ENCODE results near the gene TBC1D7. TPM values are rescaled to one million over a fixed set of nuclear protein-coding genes. Genes with fewer than 3 reads are reported as not detected.

Gene TBC1D7
- total RNA-seq (10 to 100 TPM in 2 of 4 donors, 1 to 10 TPM in 2; 7.2 to 13.8 (median 11.2) TPM), polyA plus RNA-seq (10 to 100 TPM; 20.3 to 33.6 (median 24.0) TPM)

DNA sequence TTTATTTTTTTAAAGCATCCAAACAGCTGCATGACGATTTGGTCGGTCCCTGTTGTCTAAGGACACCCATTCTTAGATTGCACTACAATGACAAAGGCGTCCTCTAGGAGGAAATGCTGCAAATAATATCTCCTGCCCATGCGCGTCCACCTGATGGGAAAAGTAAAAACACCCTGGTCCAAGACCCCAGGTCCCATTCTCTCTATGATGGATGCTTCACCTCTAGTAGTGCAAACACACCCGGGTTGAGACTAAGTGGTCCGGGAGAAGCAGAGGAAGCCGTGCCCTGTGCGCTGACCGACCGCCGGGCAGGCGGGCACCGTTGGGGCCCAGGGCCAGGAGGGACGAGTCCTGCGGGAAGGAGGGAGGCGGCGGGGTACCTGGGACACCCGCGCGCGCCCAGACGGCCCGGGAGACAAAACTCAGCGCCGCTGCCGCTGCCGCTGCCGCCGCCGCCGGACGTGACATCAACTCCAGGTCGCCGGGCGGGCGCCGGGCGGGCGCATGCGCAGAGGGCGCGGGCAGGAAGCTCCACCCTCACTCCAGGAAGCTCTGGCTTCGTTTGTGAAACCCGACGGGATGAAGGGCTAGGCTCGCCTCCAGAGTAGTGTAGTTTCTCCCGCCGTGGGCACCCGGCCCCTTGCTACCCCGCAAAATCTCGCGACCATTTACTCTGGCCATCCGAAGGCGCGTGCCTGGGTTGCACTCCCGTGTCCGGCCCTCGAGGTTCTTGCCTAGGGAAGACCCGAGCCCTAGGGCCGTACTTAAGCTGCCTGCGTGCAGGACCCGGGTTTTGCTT is at the start of gene TBC1D7:
TBC1D7 (minus strand) TSS at position 462 of the 799 bp plus-strand sequence. CDS start 1,639 bp downstream, outside the sequence.
- intact Hi-C loops (cut with DNase I): loop anchor here (2.0 kb wide), 1 partner anchor 159 kb away; the partner anchor contains the start of gene GFOD1
- peaks cover 0 to 16% (median 7%) of the 10 kb centered on the region in 4 donors for H3K4me1 ChIP-seq
- TF ChIP-seq POLR2A (IDR thresholded peaks at IDR 0.05) (peak; percentile 59 to 74), POLR2AphosphoS5 (IDR thresholded peaks at IDR 0.05) (peak; percentile 71 to 94 (median 88)), EP300 (IDR thresholded peaks at IDR 0.05) (no peak)
- TF ChIP-seq, protein P1, sequence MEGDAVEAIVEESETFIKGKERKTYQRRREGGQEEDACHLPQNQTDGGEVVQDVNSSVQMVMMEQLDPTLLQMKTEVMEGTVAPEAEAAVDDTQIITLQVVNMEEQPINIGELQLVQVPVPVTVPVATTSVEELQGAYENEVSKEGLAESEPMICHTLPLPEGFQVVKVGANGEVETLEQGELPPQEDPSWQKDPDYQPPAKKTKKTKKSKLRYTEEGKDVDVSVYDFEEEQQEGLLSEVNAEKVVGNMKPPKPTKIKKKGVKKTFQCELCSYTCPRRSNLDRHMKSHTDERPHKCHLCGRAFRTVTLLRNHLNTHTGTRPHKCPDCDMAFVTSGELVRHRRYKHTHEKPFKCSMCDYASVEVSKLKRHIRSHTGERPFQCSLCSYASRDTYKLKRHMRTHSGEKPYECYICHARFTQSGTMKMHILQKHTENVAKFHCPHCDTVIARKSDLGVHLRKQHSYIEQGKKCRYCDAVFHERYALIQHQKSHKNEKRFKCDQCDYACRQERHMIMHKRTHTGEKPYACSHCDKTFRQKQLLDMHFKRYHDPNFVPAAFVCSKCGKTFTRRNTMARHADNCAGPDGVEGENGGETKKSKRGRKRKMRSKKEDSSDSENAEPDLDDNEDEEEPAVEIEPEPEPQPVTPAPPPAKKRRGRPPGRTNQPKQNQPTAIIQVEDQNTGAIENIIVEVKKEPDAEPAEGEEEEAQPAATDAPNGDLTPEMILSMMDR (IDR thresholded peaks at IDR 0.05): peak in 2 of 4 experiments; percentile 19 to 25
- H3K4me3 ChIP-seq: peak within 1 kb of the TSS; percentile 57 to 89 (median 80)
- H3K27ac ChIP-seq: peak within 1 kb of the TSS; percentile 83 to 94 (median 94)
- no peaks in the 10 kb centered on the region for H3K27me3 ChIP-seq
- no peaks in the 10 kb centered on the region for H3K9me3 ChIP-seq
- H3K36me3 ChIP-seq: peaks cover 0 to 28% (median 11%) of the 10 kb centered on the region in 4 donors
- peak; percentile 97 for DNase-seq
- 0% methylated on average over 63 of the region's 63 CpGs for WGBS, 2 donors

DNA sequence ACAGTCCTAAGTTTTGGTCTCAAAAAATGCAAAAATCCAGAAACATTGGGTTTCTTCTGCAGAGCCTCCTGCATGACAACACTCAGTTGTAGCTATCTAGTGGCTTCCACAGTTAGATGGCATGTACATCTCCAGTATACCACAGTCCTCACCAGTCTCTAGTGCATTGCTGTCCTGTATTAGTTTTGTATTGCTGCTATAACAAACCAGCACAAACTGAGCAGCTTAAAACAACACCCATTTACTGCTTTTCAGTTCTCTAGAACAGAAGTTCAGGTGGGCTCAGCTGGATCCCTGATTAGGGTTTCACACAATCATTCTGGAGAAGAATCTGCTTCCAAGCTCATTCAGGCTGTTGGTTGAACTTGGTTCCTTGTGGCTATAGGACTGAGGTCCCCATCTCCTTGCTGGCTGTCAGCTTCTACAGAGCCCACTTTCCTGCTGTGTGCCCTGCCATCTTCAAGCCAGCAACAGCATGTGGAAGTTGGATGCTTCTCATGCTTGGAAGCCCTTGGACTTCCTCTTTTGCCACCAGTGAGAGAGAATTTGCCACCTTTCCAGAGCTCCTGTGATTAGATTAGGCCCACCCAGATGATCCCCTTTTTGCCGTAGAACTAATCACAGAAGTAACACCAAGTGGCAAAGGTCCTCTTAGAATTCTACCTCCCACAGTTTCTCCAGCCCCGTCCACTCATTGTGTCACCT is 48.9 kb upstream of the TBC1D7 start:
- peaks cover 0 to 13% (median 0%) of the 10 kb centered on the region in 4 donors for H3K4me1 ChIP-seq
- no peaks in the 10 kb centered on the region for H3K27me3 ChIP-seq
- no peaks in the 10 kb centered on the region for H3K9me3 ChIP-seq
- no peak for DNase-seq
- 91 to 96% methylated on average over 2 of the region's 2 CpGs for WGBS, 2 donors
- no peak overlapping the region for H3K4me3 ChIP-seq
- intact Hi-C loops (cut with DNase I): no loop called here
- no peaks in the 10 kb centered on the region for H3K36me3 ChIP-seq
- TF ChIP-seq EP300 (IDR thresholded peaks at IDR 0.05) (no peak), POLR2A (IDR thresholded peaks at IDR 0.05) (no peak), POLR2AphosphoS5 (IDR thresholded peaks at IDR 0.05) (no peak)
- TF ChIP-seq, protein P1 (IDR thresholded peaks at IDR 0.05): no peak
- H3K27ac ChIP-seq: no peak overlapping the region

DNA sequence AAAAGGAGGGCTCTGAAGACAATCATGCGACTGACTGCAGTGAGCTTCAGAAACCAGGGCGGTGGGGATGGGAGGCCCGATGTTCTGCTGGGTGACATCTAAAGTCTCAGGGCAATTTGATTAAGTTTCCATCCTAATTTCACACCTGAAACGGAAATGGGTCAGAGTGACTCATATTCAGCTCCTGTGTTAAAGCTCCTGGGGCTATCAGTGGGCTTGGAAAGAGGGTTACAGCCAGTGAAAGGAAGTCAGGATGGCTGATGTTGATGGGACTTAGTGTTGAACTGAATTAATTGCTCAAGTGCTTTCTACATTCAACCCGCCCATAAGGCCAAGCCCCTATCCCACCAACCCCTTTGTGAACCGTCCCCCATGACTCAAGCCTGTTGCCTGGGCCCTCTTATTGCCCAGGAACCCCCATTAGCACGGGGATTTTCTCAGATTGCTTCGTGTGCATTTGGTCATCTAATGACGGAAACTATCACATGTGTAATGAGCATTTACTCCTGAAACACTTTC is 47.1 kb upstream of the TBC1D7 start:
- intact Hi-C loops (cut with DNase I): no loop called here
- TF ChIP-seq POLR2A (IDR thresholded peaks at IDR 0.05) (no peak), POLR2AphosphoS5 (IDR thresholded peaks at IDR 0.05) (no peak), EP300 (IDR thresholded peaks at IDR 0.05) (no peak)
- TF ChIP-seq, protein P1 (IDR thresholded peaks at IDR 0.05): no peak
- WGBS, 2 donors: 86 to 89% methylated on average over 9 of the region's 9 CpGs

DNA sequence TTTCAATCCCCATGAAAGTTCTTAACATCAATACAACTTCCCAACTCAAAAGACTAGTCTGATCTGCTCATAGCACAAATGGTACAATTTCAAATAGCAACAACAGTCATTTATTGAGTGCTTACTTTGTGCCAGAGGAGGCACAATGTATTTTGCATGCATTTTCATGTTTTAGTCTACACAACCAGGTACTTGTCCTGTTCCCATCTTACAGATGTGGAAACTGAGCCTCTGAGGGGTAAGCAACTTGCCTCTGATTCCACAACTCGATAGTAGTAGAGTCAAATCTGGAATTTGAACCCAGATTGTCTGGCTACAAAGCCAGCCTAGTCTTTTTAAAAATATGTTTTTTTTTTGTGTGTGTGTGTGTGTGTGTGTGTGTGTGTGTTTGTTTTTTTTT is 45.6 kb upstream of the TBC1D7 start:
- no peak for DNase-seq
- H3K27ac ChIP-seq: no peak overlapping the region
- no peaks in the 10 kb centered on the region for H3K9me3 ChIP-seq
- H3K4me3 ChIP-seq: no peak overlapping the region
- 95% methylated on average over 1 of the region's 1 CpG for WGBS, 2 donors
- intact Hi-C loops (cut with DNase I): no loop called here
- TF ChIP-seq POLR2A (IDR thresholded peaks at IDR 0.05): no peak
- TF ChIP-seq POLR2AphosphoS5 (IDR thresholded peaks at IDR 0.05): no peak
- TF ChIP-seq, protein P1 (IDR thresholded peaks at IDR 0.05): no peak
- no peak for TF ChIP-seq EP300 (IDR thresholded peaks at IDR 0.05)
- H3K27me3 ChIP-seq: no peaks in the 10 kb centered on the region
- no peaks in the 10 kb centered on the region for H3K4me1 ChIP-seq
- H3K36me3 ChIP-seq: no peaks in the 10 kb centered on the region

More for the DNA sequence above, 47.1 kb upstream of the TBC1D7 start:
- Histone ChIP-seq H3K36me3 (no peaks in the 10 kb centered on the region), H3K27ac (no peak overlapping the region), H3K4me1 (peaks cover 0 to 5% (median 0%) of the 10 kb centered on the region in 4 donors), H3K27me3 (no peaks in the 10 kb centered on the region), H3K9me3 (no peaks in the 10 kb centered on the region), H3K4me3 (no peak overlapping the region)
- DNase-seq: no peak
